HCT116 (cell line): ENCODE results near the gene THSD4. TPM values are rescaled to one million over a fixed set of nuclear protein-coding genes. Genes with fewer than 3 reads are reported as not detected.

Experiments used
- ATAC-seq: fragments of 200-7000 bp; cut with Tn5 transposase; 2 replicates; pipeline ENCODE4 v1.9.1; 2020; ENCODE audit warnings: mild to moderate bottlenecking, moderate library complexity
- BruUV-seq: library from RNA; stranded (reverse); fragments of 400-500 nt; replicated peaks from 2 replicates; lab custom pipeline; 2021; lab: Mats Ljungman, UMichigan
- CTCF ChIA-PET: fragments of 300-600 bp; sonication (Branson Sonifier 250); formaldehyde crosslinking; loops from one replicate; lab custom pipeline; 2021; ENCODE audit warnings: antibody characterized with exemption; lab: Charles Lee
- POLR2A ChIA-PET: fragments of 300-600, 350-600 bp; sonication (Branson Sonifier 250); formaldehyde crosslinking; loops from one replicate; lab custom pipeline; 2021; ENCODE audit warnings: antibody characterized with exemption; lab: Charles Lee
- RAD21 ChIA-PET, 2 experiments: fragments of 300-600 bp; sonication (Branson Sonifier 250); formaldehyde crosslinking; loops; one replicate each; lab custom pipeline; 2023; ENCODE audit warnings: low total read pairs in 2 of 2; ENCODE audit not compliant: uncharacterized antibody in 2 of 2, unreplicated experiment in 2 of 2, low non-redundant PET in 1 of 2; lab: Charles Lee
- DNase-seq: peaks from one replicate; pipeline ENCODE4 v3.0.0-alpha.2; 2010; ENCODE audit warnings: low read depth, low spot score
- H2AFZ ChIP-seq: fragments of 200-600 bp; shearing (Covaris generic), sonication (generic); 2 replicates; pipeline ENCODE4 v1.6.1; 2017; ENCODE audit warnings: low read depth, mixed run types, mixed read lengths, antibody characterized with exemption, low read length; ENCODE audit not compliant: poor library complexity, severe bottlenecking
- H3K27ac ChIP-seq: 2 replicates; pipeline ENCODE4 v1.5.1; 2012; ENCODE audit warnings: low read depth, low read length
- H3K27me3 ChIP-seq: fragments of 200-600 bp; sonication (generic); 2 replicates; pipeline ENCODE4 v1.6.1; 2016; ENCODE audit warnings: mixed run types, low read length, mixed read lengths; ENCODE audit not compliant: insufficient read depth
- H3K36me3 ChIP-seq, 2 experiments: fragments of 200-500 bp in 1 of 2; fragments of 200-600 bp in 1 of 2; sonication (Bioruptor generic) in 1 of 2; sonication (generic) in 1 of 2; 2 replicates each; pipeline versions ENCODE4 v1.5.1 to v1.6.1; 2014 to 2016; ENCODE audit warnings: low read length in 2 of 2, inconsistent platforms in 1 of 2, mixed read lengths in 1 of 2, mixed run types in 1 of 2; ENCODE audit not compliant: insufficient read depth in 2 of 2, control insufficient read depth in 1 of 2
- H3K4me1 ChIP-seq, 2 experiments: fragments of 200-600 bp in 1 of 2; sonication (generic) in 1 of 2; 2 replicates each; pipeline versions ENCODE4 v1.5.1 to v1.6.1; 2012 to 2017; ENCODE audit warnings: low read length in 2 of 2, inconsistent platforms in 1 of 2, mild to moderate bottlenecking in 1 of 2, mixed read lengths in 1 of 2, mixed run types in 1 of 2, moderate library complexity in 1 of 2; ENCODE audit not compliant: insufficient read depth in 2 of 2, control insufficient read depth in 1 of 2
- H3K4me2 ChIP-seq: fragments of 200-600 bp; sonication (generic); 2 replicates; pipeline ENCODE4 v1.6.1; 2017; ENCODE audit warnings: mixed run types, low read length, mixed read lengths
- H3K4me3 ChIP-seq, 2 experiments: fragments of 200-600 bp in 1 of 2; sonication (generic) in 1 of 2; replicated peaks in 1 of 2; 2 replicates each; pipeline ENCODE4 v1.5.1; 2011 to 2016; ENCODE audit warnings: low read length in 2 of 2, control low read depth in 1 of 2, low read depth in 1 of 2, mild to moderate bottlenecking in 1 of 2, mixed read lengths in 1 of 2, mixed run types in 1 of 2
- H3K79me2 ChIP-seq: fragments of 200-600 bp; sonication (generic); 2 replicates; pipeline ENCODE4 v1.6.1; 2017; ENCODE audit warnings: mild to moderate bottlenecking, mixed run types, low read length, moderate library complexity, mixed read lengths; ENCODE audit not compliant: insufficient read depth
- H3K9ac ChIP-seq: fragments of 200-600 bp; sonication (generic); 2 replicates; pipeline ENCODE4 v1.6.1; 2016; ENCODE audit warnings: low read length, mixed read lengths
- H3K9me2 ChIP-seq: fragments of 200-600 bp; sonication (generic), shearing (Covaris generic); 2 replicates; pipeline ENCODE4 v1.6.1; 2017; ENCODE audit warnings: mixed run types, mild to moderate bottlenecking, moderate library complexity; ENCODE audit not compliant: insufficient read depth
- H3K9me3 ChIP-seq, 2 experiments: fragments of 200-500 bp in 1 of 2; fragments of 200-600 bp in 1 of 2; sonication (Bioruptor generic) in 1 of 2; sonication (generic) in 1 of 2; 2 replicates each; pipeline ENCODE4 v1.6.1; 2014 to 2017; ENCODE audit warnings: low read length in 2 of 2, mixed read lengths in 2 of 2, inconsistent platforms in 1 of 2, low read depth in 1 of 2, mild to moderate bottlenecking in 1 of 2, mixed run types in 1 of 2, moderate library complexity in 1 of 2; ENCODE audit not compliant: control insufficient read depth in 1 of 2, insufficient read depth in 1 of 2
- H4K20me1 ChIP-seq: fragments of 200-600 bp; sonication (generic), shearing (Covaris generic); 2 replicates; pipeline ENCODE4 v1.6.1; 2017; ENCODE audit warnings: mixed run types, mild to moderate bottlenecking, moderate library complexity; ENCODE audit not compliant: insufficient read depth
- CBX3 ChIP-seq: IDR thresholded peaks from 2 replicates; pipeline ENCODE4 v1.6.1; 2012; ENCODE audit warnings: low read depth
- EGR1 ChIP-seq: IDR thresholded peaks from 2 replicates; pipeline ENCODE4 v1.6.1; 2012; ENCODE audit warnings: low read depth
- ZNF274 ChIP-seq: fragments of 200-500 bp; sonication (Bioruptor generic); IDR thresholded peaks from 2 replicates; pipeline ENCODE4 v1.6.1; 2014; ENCODE audit warnings: mild to moderate bottlenecking, low read depth, low read length, inconsistent platforms
- intact Hi-C: fragments of 100-400 bp; cut with micrococcal nuclease; formaldehyde crosslinking; loops from 2 replicates; pipeline ENCODE4 v1.10.0; 2022
- total RNA-seq: library from RNA; stranded (reverse); gene quantifications from one replicate; pipeline ENCODE4 v1.2.1, GENCODE V29; 2021; ENCODE audit not compliant: unreplicated experiment
- TF ChIP-seq, protein P1 (sequence below), 3 experiments: fragments of 200-600 bp in 1 of 3; sonication (generic) in 1 of 3; IDR thresholded peaks in 2 of 3; conservative IDR thresholded peaks in 1 of 3; 2 replicates each; pipeline ENCODE4 v1.5.1; 2012 to 2017; ENCODE audit warnings: low read depth in 2 of 3, low read length in 2 of 3, antibody characterized with exemption in 1 of 3, borderline replicate concordance in 1 of 3, control low read depth in 1 of 3, mild to moderate bottlenecking in 1 of 3, mixed read lengths in 1 of 3, mixed run types in 1 of 3, moderate library complexity in 1 of 3; ENCODE audit not compliant: insufficient read depth in 1 of 3

The THSD4 gene
- total RNA-seq, 1 experiment from 2014 or later = 30.5 TPM

DNA sequence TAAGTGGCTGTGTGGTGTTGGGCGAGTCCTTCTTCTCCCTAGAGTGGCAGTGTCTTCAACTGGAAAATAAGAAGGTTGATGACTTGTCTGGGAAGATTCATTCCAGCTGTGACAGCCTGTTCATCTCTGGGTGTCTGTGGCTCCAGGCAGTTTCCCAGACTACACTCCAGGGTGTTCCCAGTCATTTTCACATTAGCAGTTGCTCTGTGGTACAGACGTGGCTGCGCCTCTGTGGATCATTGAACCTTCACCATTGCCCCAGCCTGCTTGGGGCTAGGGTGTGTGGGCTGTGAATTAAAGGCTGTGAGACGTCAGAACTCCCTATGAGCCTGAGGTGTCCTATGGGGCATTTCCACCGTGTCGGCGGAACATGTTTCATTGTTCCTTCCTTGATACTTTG is 455.5 kb downstream of the THSD4 start (continued):
- TF ChIP-seq ZNF274 = no peak

DNA sequence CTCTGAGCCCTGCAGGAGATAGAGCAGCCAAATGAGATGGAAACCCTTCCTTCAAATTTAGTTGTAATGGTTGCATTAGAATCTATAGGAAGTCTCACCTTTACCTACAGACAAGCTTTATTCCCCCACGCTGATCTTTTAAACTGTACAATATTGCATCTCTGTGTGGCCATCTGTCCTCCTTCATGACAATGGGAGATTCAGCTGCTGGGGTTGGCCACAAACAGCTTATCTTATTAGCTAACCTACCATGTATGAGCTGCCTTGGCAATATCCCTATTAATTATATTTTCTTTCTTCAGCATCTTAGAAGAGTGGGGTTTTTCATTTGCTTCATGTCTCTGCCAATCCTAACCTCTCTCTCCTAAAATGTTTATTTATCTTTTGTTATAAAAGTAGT is 456.4 kb downstream of the THSD4 start:
- H3K27ac ChIP-seq = no peak overlapping the region
- no TSS peak for BruUV-seq

More for the DNA sequence above, 456.4 kb downstream of the THSD4 start:
- Histone ChIP-seq H4K20me1 (no peaks in the 10 kb centered on the region), H3K4me3 (no peak overlapping the region), H3K79me2 (no peaks in the 10 kb centered on the region), H3K9me3 (no peaks in the 10 kb centered on the region), H3K36me3 (no peaks in the 10 kb centered on the region), H3K27me3 (no peaks in the 10 kb centered on the region), H3K9me2 (no peaks in the 10 kb centered on the region), H3K4me1 (peaks cover 10 to 14% of the 10 kb centered on the region in 2 experiments; a peak in 3 of 4 replicates), H2AFZ (no peak overlapping the region), H3K9ac (no peak overlapping the region), H3K4me2 (no peak overlapping the region)
- TF ChIP-seq EGR1 (no peak), CBX3 (no peak)
- TF ChIP-seq, protein P1, sequence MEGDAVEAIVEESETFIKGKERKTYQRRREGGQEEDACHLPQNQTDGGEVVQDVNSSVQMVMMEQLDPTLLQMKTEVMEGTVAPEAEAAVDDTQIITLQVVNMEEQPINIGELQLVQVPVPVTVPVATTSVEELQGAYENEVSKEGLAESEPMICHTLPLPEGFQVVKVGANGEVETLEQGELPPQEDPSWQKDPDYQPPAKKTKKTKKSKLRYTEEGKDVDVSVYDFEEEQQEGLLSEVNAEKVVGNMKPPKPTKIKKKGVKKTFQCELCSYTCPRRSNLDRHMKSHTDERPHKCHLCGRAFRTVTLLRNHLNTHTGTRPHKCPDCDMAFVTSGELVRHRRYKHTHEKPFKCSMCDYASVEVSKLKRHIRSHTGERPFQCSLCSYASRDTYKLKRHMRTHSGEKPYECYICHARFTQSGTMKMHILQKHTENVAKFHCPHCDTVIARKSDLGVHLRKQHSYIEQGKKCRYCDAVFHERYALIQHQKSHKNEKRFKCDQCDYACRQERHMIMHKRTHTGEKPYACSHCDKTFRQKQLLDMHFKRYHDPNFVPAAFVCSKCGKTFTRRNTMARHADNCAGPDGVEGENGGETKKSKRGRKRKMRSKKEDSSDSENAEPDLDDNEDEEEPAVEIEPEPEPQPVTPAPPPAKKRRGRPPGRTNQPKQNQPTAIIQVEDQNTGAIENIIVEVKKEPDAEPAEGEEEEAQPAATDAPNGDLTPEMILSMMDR (IDR thresholded peaks at IDR 0.05 in 2 of 3, conservative IDR thresholded peaks at IDR 0.05 in 1 of 3; ENCODE audit: borderline replicate concordance in 1 of 3, insufficient read depth in 1 of 3, low read depth in 2 of 3, low read length in 2 of 3) = no peak
- ATAC-seq = no peak
- intact Hi-C loops = loop anchor here (1.0 to 10.0 kb wide), 3 partner anchors 12 to 586 kb away; no protein-coding TSS in a partner anchor
- CTCF ChIA-PET = interaction anchor here (0.7 to 1.2 kb wide), 4 partner anchors 10 to 561 kb away, joined by 3 to 4 read pairs (median 3); no protein-coding TSS in a partner anchor
- POLR2A ChIA-PET = no interaction called here
- RAD21 ChIA-PET = no interaction called here
- no peak for DNase-seq
